Breast epithelium (tissue), 3 donors: ENCODE data around the gene DIP2B.

ENCODE experiments used
- CTCF ChIP-seq, 3 donors: fragments of 450-650 bp; IDR thresholded peaks; one replicate each; pipeline ENCODE4 v1.5.1; 2016 to 2017; ENCODE audit warnings: antibody characterized with exemption in 3 of 3, mild to moderate bottlenecking in 3 of 3, moderate library complexity in 3 of 3
- POLR2A ChIP-seq: fragments of 450-650 bp; IDR thresholded peaks from one replicate; pipeline ENCODE4 v1.6.1; 2016; ENCODE audit warnings: antibody characterized with exemption, mild to moderate bottlenecking, moderate library complexity
- POLR2AphosphoS5 ChIP-seq, 3 donors: sonication (generic); formaldehyde crosslinking; IDR thresholded peaks; one replicate each; pipeline ENCODE4 v1.6.1; 2017; ENCODE audit warnings: antibody characterized with exemption in 3 of 3

GRCh38 chr12:50639721-50640120 is 134.9 kb downstream of the DIP2B start:
- TF ChIP-seq CTCF (IDR thresholded peaks at IDR 0.05) (no peak), POLR2A (no peak), POLR2AphosphoS5 (IDR thresholded peaks at IDR 0.05) (no peak)
